Panc1 (cell line): ENCODE results near the gene R3HDML.

Experiments
- CTCF ChIP-seq: fragments of 450-650 bp; IDR thresholded peaks from 2 replicates; pipeline ENCODE4 v1.5.1; 2017; ENCODE audit warnings: mild to moderate bottlenecking
- POLR2AphosphoS5 ChIP-seq: IDR thresholded peaks from 2 replicates; pipeline ENCODE4 v1.6.1; 2012; ENCODE audit warnings: mild to moderate bottlenecking, low read depth, low read length, moderate library complexity
- REST ChIP-seq, 2 experiments: IDR thresholded peaks; 2 replicates each; pipeline ENCODE4 v1.6.1; 2011 to 2012; ENCODE audit warnings: low read depth in 2 of 2, control low read depth in 1 of 2, low read length in 1 of 2, mild to moderate bottlenecking in 1 of 2, moderate library complexity in 1 of 2; ENCODE audit not compliant: insufficient read depth in 1 of 2

- TF ChIP-seq CTCF (no peak), REST (IDR thresholded peaks at IDR 0.05; ENCODE audit: insufficient read depth in 1 of 2, low read depth in 2 of 2, low read length in 1 of 2) (no peak), POLR2AphosphoS5 (no peak)
Observed at GRCh38 chr20:44336725-44337380, at the start of gene R3HDML.
